HG03025 (cell line): ENCODE data around the gene OTOS.

Experiments
- ATAC-seq: cut with Tn5 transposase; IDR thresholded peaks from one replicate; pipeline ENCODE4 v1.9.1; 2021; ENCODE audit warnings: mild to moderate bottlenecking, moderate library complexity; ENCODE audit not compliant: unreplicated experiment, low FRiP score

The OTOS gene

GRCh38 chr2:240140511-240140910 is at the start of gene OTOS:
TSS of gene OTOS (minus strand) at chr2:240140658. CDS start at chr2:240140326, 332 bp downstream.
- ATAC-seq = no peak

DNA sequence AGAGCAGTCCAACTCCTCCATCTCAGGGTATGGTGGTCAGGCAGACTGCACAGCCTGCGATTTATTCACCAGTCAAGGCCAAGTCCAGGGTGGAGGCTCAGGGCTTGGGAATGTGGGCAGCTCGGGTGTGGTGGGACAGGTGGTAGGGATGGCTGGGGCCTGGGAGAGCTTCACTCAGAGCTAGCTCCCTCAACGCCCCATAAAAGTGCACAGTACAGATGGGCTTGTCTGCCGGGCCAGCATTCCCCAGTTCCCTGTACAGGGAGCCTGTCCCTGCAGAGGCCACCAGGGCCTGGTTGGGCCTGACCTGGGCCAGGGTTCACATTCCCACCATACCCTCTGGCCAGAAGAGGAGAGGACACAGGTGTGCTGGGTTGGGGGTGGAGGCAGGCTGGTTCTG is 49.2 kb upstream of the OTOS start:
- no peak for ATAC-seq

- ATAC-seq = no peak
Observed at GRCh38 chr2:240187989-240188590, 47.6 kb upstream of the OTOS start.

GRCh38 chr2:240186191-240186725 is 45.8 kb upstream of the OTOS start:
- no peak for ATAC-seq

GRCh38 chr2:240184656-240185055 is 44.2 kb upstream of the OTOS start:
- ATAC-seq = no peak

DNA sequence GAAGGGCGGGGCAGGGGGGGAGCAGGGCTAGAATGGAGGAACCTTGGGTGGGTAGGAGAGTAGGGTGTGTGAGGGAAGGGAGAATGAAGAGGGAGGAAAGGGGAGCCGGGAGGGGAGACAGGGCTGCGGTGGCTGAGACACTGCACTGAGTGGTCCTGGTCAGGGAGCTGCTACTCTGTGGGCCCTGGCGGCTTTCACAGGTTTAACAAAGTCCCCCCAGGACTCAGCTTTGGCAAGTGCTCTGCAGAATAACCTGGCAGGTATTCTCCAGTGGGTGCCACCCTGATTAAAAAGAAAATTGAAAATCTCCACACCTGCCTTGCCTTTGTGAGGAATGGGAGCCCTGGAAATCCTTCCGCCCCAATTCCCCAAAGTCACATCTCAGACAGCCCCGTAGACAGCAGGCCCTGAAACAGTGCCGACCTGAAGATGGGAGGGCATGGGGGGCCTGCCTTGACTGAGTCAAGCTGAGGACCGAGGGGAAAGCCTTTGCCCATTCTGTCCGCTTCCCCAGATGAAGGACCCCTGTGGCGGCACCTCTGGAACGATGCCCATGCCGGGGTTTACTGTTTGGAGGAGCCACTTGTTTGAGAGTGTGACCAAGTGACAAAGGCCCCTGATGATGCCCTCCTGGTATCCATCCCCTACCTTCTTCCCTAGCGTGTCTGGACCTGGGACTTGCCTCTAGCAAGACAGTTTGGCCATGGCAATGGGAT is 43.6 kb upstream of the OTOS start:
- no peak for ATAC-seq

GRCh38 chr2:240183006-240183874 is 42.8 kb upstream of the OTOS start:
- no peak for ATAC-seq

DNA sequence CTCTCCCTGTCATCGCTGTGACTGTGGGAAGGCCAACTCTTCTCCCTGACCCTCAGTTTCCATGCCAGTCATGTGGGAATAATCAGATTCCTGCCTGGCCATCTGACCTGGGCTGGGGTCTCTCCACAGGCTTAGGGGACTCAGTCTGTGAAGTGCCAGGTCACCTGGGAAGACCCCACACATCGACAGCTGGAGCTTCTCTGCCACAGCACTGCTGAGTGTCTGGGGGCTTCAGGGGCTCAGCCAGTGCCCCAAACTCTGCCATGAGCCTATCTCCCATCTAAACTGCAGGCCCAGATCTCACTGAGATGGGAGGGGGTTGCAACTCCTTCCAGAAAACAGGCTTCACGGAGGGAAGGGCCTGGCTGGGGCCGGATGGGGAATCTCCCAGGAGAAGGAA is 42.0 kb upstream of the OTOS start:
- no peak for ATAC-seq

GRCh38 chr2:240182001-240182400 is 41.5 kb upstream of the OTOS start:
- ATAC-seq = no peak

DNA sequence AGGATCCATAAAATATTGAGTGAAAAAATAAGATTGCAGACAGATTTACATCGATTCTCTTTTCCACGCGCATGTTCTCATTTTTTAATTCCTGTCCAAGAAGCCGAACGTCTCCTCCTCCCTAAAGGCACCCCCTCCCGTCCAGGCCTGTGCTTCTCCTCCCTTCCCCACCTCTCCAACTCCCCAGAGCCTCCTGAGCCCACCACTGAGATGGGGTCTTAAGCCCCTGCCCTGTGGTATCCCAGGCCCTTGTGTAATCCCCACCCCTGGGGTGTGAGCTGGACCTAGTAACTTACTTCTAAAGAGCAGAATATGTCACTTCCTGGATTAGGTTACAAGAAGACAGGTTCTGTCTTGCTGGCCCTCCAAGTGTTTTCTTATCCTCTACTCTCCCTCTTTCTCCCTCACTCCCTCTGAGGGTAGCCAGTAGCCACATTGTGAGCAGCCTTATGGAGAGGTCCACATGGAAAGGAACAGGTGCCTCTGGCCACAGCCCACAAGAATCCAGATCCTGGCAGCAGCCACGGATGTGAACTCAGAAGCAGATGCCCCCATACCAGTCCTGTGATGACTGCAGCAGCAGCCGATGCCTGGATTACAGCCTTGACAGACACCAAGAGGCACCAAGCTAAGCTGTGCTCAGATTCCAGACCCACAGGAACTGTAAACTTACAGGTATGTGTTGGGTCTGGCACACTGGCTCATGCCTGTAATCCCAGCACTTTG is 39.6 kb upstream of the OTOS start:
- no peak for ATAC-seq

- ATAC-seq = no peak
Observed at GRCh38 chr2:240179186-240179815, 38.8 kb upstream of the OTOS start.

- no peak for ATAC-seq
Observed at GRCh38 chr2:240178564-240178963, 38.1 kb upstream of the OTOS start.

DNA sequence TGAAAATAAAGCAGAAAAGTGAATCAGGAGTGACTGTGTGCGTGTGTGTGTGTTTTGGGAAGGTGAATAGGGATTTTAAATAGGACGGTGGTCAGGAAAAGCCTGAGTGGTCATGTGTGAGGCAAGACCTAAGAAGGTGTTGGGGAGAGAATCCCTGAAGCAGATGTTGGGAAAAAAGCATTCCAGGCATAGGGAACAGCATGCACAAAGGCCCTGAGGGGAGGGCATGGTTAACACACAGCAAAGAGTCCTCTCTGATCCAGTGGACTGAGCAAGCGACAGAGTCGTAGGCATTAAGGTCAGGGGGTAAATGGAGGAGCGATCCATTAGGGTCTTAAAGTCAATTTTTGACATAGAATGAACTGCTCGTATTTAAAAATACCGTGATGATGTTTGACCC is 34.0 kb upstream of the OTOS start:
- no peak for ATAC-seq

DNA sequence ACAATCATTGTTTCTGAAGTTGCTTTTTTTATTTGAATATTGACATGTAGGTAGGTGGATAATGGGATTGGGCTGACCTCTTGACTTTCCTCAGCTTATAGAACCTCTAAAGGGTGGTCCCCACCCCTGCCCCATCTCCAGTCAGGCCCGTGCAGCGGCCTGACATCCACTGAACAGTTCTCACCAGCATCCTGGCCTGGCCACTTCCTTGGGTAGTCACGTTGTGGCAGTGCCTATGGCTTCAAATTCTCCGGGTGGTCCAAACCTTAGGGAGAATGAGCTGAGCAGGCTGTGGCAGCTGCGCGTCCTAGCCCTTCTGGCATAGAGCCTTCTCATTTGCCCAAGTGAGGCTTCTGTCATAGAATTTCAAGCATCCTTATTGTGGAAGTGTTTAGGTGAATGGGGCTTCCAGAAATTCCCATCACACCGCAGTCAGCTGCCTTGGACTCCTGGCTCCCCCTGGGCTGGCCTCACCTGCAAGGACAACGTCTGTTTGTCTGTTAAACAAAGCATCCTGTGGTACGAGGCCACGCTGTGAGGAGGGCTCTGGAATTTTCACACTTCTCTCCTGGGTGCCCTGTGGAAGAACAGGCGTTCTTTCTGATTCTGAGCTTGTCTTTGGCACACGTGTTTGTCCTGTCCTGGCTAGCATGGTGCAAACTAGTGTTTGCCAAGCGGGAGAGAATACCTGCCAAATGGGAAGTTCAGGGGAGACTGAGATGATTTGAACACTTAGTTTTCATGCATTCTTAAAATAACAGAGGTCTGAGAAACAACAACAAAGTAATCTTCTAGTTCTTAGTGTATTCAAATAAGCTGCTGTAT is 31.8 kb upstream of the OTOS start:
- ATAC-seq = no peak

DNA sequence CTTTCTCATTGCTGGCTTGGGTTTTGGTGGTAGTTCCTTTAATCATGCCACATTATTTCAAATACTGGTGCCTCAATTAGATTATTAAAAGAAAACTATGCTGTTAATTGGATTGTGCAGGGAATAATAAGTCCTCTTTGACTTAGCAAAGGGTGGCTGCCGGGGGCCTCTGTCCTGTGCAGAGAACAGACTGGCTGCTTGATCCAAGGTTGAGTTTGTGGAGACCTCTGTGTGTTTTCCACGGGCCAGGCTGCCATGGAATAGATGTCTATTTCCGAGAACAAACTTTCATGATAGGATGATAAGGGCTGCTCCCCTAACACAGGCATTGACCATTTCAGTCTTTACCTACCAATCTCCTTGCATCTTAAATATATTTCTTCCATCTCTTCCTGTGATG is 30.4 kb upstream of the OTOS start:
- no peak for ATAC-seq

DNA sequence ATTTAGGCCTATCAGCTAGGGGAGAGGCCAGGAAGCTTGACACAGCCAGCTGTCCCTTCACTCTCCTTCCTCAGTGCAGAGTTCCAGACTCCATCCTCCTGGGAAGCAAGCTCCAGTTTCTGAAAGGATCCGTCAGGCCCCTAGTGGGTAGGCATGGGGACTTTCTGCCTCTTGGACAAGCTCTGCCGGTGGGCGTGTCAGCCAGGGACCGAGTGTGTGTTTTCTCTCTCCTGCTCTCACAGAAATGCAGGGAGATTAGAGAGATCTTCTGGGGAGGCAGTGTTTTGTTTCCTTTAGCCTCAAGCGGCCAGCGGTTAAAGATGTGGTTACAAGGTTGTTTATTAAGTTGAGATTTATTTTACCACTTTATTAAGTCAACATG is 29.9 kb upstream of the OTOS start:
- no peak for ATAC-seq

DNA sequence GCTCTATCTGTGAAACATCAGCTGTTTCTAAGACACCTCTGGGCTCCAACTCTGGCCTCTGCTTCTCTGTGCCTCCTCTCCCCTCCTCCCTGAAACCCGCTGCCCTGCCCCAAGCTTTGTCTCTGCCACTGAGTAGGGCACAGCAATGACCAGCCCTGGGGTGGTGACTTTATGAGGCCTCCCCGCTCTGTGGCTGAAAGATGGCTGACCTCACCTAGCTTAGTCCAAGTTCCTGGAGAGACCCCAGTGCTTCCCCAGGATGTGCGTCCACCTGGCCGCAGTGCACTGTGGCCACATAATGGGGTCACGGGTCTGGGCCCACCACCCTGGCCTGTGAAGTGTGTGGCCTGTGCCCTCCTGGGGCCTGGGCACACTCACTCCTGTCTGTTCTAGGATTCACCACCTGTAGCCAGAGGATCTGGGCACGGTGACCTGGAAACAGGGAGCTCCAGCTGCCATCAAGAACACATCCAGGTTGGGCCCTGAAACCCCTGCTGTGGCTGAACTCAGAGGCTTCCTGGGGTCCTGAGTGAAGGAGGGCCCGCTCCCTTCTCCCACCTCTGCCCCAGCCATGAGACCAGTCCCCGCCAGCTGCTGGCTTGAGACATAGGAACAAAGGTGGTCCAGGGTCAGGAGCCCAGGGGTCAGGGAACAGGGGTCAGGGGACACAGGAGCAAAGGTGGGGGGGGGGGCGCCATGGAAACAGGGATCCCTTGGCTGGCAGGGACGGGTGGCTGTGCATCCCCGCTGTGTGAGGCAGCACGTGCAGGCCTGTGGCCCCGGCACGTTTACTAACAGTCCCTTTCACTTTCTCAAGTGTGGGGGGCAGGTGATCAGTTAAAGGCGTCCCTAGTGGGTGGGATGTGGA is 29.3 kb upstream of the OTOS start:
- no peak for ATAC-seq
